ENCODE measurements around the gene MCF2L.

The MCF2L gene

DNA sequence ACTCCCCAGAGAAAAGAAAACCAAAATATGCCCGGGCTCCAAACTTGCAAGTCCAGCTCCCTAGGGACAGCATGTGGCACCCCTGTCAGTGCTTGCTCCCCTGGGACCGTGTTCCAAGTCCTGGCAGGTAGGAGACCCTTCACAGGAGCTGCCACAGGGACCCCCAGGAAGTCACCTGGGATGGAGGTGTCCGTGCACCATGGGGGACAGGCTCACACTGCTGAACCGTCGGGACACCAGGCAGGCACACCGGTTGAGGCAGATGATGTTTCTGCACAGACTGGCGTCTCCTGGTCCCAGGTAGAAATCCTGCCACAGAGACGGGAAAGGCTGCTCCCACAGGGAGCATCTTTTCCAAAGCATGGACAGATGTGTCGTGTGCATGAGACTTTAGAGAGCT, 177.7 kb downstream of the MCF2L start:
- DNase-seq (ENCODE audit: low spot score), result no peak

DNA sequence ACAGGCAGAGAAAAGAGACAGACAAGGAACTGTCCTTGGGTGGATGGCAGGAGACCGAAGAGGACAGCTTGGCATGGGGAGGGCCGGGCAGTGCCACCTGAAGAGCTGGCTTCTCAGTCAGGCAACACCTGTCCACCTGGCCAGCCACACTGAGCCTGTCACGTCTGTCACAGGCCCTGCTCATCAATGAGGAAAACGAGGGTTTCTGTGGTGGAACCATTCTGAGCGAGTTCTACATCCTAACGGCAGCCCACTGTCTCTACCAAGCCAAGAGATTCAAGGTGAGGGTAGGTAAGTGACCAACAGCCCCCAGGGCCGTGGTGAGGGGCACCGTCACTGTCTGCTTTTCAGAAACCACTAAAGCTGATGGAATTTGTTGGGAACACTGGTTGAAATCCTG, 178.2 kb downstream of the MCF2L start:
- no peak for DNase-seq (ENCODE audit: low spot score)

DNA sequence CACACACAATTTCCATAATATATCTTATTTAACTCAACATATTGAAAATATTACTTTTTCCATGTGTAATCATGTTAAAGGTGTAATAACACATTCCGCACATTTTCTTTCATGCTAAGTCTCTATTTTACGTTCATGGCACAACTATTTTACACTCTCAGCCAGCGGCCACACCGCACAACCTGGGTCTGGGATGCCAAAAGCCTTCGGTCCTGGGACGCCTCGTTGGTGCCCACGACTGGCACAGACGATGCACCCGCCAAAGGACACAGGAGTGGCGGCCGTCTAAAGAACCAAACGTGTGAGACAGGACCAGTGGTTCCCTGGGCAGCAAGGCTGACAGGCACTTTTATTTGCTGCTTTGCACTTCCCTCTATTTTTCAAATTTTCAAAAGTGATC, 179.4 kb downstream of the MCF2L start:
- no peak for DNase-seq (ENCODE audit: low spot score)

DNA sequence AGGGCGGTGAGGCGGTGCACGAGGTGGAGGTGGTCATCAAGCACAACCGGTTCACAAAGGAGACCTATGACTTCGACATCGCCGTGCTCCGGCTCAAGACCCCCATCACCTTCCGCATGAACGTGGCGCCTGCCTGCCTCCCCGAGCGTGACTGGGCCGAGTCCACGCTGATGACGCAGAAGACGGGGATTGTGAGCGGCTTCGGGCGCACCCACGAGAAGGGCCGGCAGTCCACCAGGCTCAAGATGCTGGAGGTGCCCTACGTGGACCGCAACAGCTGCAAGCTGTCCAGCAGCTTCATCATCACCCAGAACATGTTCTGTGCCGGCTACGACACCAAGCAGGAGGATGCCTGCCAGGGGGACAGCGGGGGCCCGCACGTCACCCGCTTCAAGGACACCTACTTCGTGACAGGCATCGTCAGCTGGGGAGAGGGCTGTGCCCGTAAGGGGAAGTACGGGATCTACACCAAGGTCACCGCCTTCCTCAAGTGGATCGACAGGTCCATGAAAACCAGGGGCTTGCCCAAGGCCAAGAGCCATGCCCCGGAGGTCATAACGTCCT, 180.0 kb downstream of the MCF2L start:
- no peak for DNase-seq (ENCODE audit: low spot score)
